ENCODE data around the gene STAG3. TPM values are rescaled to one million over a fixed set of nuclear protein-coding genes. Genes with fewer than 3 reads are reported as not detected.
"Not testable (repeated sequence)": the region's sequence is repeated elsewhere in the genome, so short reads cannot be mapped to it uniquely, and the experiment has no call there.

STAG3 gene
- polyA plus RNA-seq, 4 donors: 7.5 to 37.1 (median 22.3) TPM

- not testable (repeated sequence) for DNase-seq (ENCODE audit: low read depth in 4 of 4, low spot score in 2 of 4)
Measured at GRCh38 chr7:100244988-100245605, 67.4 kb downstream of the STAG3 start.

DNA sequence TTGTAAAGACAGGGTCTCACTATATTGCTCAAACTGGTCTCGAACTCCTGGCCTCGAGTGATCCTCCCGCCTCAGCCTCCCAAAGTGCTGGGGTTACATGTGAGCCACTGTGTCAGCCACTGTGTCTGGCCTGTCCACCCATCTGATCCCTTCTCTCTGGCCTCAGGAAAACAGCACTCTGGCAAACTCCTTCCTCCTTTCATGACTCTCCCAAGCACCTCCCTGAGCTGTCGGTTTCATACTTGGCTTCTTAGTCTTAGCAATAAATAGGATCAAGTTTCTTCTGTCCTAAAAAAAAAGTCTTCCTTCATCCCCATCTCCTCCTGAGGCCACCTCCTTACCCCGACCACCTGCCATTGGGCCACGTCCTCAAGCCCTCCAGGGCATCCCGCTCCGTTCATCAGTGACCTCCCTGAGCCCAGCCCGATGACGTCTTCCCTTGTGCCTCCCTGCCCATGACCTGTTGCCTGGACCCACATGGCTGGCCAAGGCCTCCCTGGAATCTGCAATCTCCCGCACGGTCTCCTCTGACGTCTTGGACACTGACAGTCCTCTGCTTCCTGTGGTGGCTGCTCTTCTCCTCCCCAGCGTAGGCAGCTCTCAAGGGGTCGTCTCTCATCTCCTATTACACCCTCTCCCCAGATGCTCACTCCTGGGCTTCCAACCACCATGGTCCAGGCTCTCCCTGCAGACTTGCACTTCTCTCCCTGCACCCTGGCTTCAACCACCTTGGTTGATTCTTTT is 68.6 kb downstream of the STAG3 start:
- DNase-seq (ENCODE audit: low read depth in 4 of 4, low spot score in 2 of 4): not testable (repeated sequence)

- not testable (repeated sequence) for DNase-seq (ENCODE audit: low read depth in 4 of 4, low spot score in 2 of 4)
Measured at GRCh38 chr7:100246865-100247137, 69.1 kb downstream of the STAG3 start.

DNA sequence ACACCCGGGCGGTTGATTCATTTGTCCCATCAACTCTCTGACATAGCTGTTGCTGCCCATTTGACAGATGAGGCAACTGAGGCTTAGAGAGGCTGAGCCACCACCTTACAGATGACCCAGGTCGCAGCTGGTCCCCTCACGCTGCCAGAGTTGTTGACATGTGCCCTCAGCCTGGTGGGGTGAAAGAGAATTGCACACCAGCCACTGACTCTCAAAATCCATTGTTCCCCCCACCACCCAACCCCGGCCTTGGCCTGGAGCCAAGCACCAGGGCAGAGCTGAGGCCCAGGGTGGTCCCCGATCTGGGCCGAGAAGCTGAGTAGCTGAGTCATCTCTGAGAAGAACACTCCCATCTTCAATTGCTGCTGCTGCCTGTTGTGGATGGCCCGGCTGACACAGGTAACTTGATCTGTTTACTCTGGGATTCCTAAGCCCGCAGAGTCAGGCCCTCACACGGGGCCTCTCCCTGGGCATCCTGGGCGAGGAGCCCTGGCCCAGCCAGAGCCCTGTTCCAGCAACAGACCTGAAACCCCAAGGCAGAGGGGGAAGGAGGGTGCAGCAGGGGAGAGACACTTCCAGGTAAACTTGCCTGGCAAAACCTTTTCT is 69.5 kb downstream of the STAG3 start:
- no peak for DNase-seq (ENCODE audit: low read depth in 4 of 4, low spot score in 2 of 4)

- no peak for DNase-seq (ENCODE audit: low read depth in 4 of 4, low spot score in 2 of 4)
Measured at GRCh38 chr7:100248483-100248882, 70.8 kb downstream of the STAG3 start.

DNA sequence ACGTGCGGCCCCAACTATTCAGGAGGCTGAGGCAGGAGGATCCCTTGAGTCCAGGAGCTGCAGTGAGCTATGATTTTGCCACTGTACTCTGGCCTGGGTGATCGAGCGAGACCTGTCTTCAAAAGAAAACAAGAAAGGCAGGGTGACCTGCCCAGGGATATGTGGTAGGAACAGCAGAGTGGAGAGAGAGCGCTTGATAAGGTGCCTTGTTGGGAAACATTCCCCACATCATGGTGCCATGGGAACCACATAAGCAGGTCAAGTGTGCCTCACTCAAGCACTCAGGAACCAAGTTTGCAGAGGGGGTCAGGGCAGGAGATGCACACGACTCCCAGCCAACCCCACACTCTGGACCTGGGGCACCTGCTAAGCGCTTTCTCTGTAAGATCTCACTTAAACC is 79.3 kb downstream of the STAG3 start:
- DNase-seq (ENCODE audit: low read depth in 4 of 4, low spot score in 2 of 4): no peak

DNA sequence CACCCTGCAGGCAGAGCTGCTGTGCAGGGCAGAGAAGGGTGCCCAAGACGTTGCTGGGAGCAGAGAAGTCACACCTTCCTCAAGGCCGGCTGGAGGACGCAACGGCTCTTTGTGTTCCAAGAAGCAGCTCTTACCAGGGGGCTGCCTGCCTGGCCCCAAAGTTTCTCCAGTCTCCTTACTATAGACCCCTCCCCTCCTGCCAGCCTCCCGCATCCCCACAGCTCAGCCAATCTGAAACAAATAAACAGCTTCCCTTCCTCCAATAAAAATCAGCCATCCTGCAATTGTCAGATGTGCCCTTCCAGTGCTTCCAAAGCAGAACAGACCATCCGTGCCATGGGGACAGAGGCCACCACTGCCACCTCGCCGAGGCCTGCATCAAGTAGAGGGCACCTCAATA is 82.3 kb downstream of the STAG3 start:
- not testable (repeated sequence) for DNase-seq (ENCODE audit: low read depth in 4 of 4, low spot score in 2 of 4)

DNA sequence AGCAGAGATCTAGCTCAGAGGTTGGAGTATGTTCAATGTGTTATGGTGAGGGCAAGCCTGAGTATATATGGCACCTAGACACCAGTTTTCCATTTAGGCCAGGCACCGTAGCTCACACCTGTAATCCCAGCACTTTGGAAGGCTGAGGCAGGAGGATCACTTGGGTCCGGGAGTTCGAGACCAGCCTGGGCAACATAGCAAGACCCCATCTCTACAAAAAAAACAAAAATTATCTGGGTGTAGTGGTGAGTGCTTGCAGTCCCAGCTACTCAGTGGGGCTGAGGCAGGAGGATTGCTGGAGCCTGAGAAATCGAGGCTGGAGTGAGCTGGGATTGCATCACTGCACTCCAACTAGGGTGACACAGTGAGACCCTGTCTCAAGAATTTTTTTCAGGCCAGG is 85.2 kb downstream of the STAG3 start:
- not testable (repeated sequence) for DNase-seq (ENCODE audit: low read depth in 4 of 4, low spot score in 2 of 4)

Other genes starting within 250 kb of the STAG3 start
- 1 to 10 TPM in 3 of 4 donors, under 1 TPM in 1; 0.76 to 1.4 (median 1.2) TPM for gene GJC3, start 248.3 kb upstream of the STAG3 start, polyA plus RNA-seq (ENCODE audit: insufficient read length in 4 of 4)
- 10 to 100 TPM; 52.2 to 69.0 (median 62.5) TPM for gene AZGP1, start 201.9 kb upstream of the STAG3 start, polyA plus RNA-seq (ENCODE audit: insufficient read length in 4 of 4)
- 10 to 100 TPM; 43.3 to 71.5 (median 57.5) TPM for gene ZKSCAN1, start 162.3 kb upstream of the STAG3 start, polyA plus RNA-seq (ENCODE audit: insufficient read length in 4 of 4)
- gene ZSCAN21, start 128.1 kb upstream of the STAG3 start, polyA plus RNA-seq (ENCODE audit: insufficient read length in 4 of 4): 10 to 100 TPM; 21.4 to 22.8 (median 22.2) TPM
- gene ZNF3, start 96.2 kb upstream of the STAG3 start, polyA plus RNA-seq (ENCODE audit: insufficient read length in 4 of 4): 10 to 100 TPM; 46.5 to 57.6 (median 51.6) TPM
- gene COPS6, start 88.9 kb upstream of the STAG3 start, polyA plus RNA-seq (ENCODE audit: insufficient read length in 4 of 4): 100 to 1,000 TPM; 124 to 140 (median 136) TPM
- gene MCM7, start 76.5 kb upstream of the STAG3 start, polyA plus RNA-seq (ENCODE audit: insufficient read length in 4 of 4): 100 to 1,000 TPM; 140 to 174 (median 160) TPM
- 10 to 100 TPM; 28.0 to 38.0 (median 36.7) TPM for gene AP4M1, start 76.3 kb upstream of the STAG3 start, polyA plus RNA-seq (ENCODE audit: insufficient read length in 4 of 4)
- gene TAF6, start 58.6 kb upstream of the STAG3 start, polyA plus RNA-seq (ENCODE audit: insufficient read length in 4 of 4): 10 to 100 TPM; 52.0 to 73.0 (median 58.6) TPM
- gene CNPY4, start 58.3 kb upstream of the STAG3 start, polyA plus RNA-seq (ENCODE audit: insufficient read length in 4 of 4): 10 to 100 TPM; 33.9 to 51.6 (median 46.0) TPM
- 1 to 10 TPM; 1.7 to 2.5 (median 1.9) TPM for gene MBLAC1, start 51.0 kb upstream of the STAG3 start, polyA plus RNA-seq (ENCODE audit: insufficient read length in 4 of 4)
- gene LAMTOR4, start 29.0 kb upstream of the STAG3 start, polyA plus RNA-seq (ENCODE audit: insufficient read length in 4 of 4): 100 to 1,000 TPM in 3 of 4 donors, 10 to 100 TPM in 1; 97.0 to 134 (median 116) TPM
- gene TRAPPC14, start 19.2 kb upstream of the STAG3 start, polyA plus RNA-seq (ENCODE audit: insufficient read length in 4 of 4): 10 to 100 TPM; 18.6 to 27.7 (median 23.6) TPM
- gene GAL3ST4, start 9.3 kb upstream of the STAG3 start, polyA plus RNA-seq (ENCODE audit: insufficient read length in 4 of 4): 1 to 10 TPM; 5.7 to 8.0 (median 6.3) TPM
- 10 to 100 TPM in 2 of 4 donors, 1 to 10 TPM in 2; 5.9 to 17.4 (median 13.1) TPM for gene GPC2, start 537 bp upstream of the STAG3 start, polyA plus RNA-seq (ENCODE audit: insufficient read length in 4 of 4)
- 10 to 100 TPM in 1 of 4 donors, 1 to 10 TPM in 3; 1.7 to 12.5 (median 5.0) TPM for gene PVRIG, start 42.0 kb downstream of the STAG3 start, polyA plus RNA-seq (ENCODE audit: insufficient read length in 4 of 4)
- gene SPDYE3, start 129.8 kb downstream of the STAG3 start, polyA plus RNA-seq (ENCODE audit: insufficient read length in 4 of 4): 1 to 10 TPM; 6.9 to 9.1 (median 7.1) TPM
- gene PILRB, start 180.2 kb downstream of the STAG3 start, polyA plus RNA-seq (ENCODE audit: insufficient read length in 4 of 4): 10 to 100 TPM; 20.6 to 64.3 (median 42.5) TPM
- 1 to 10 TPM; 3.1 to 8.7 (median 5.8) TPM for gene PILRA, start 195.6 kb downstream of the STAG3 start, polyA plus RNA-seq (ENCODE audit: insufficient read length in 4 of 4)

Measured in left renal cortex interstitium (tissue), 4 donors.